Vagina (tissue), 2 donors: Measurements from ENCODE around the gene MID1.

Source experiments
- POLR2A ChIP-seq, 2 donors: fragments of 450-650 bp; IDR thresholded peaks; one replicate each; pipeline ENCODE4 v1.6.1; 2017; ENCODE audit warnings: antibody characterized with exemption in 2 of 2, mild to moderate bottlenecking in 2 of 2, moderate library complexity in 2 of 2
- POLR2AphosphoS5 ChIP-seq, 2 donors: sonication (generic); formaldehyde crosslinking; IDR thresholded peaks; one replicate each; pipeline ENCODE4 v1.9.0; 2017; ENCODE audit warnings: antibody characterized with exemption in 2 of 2, mild to moderate bottlenecking in 2 of 2, low read depth in 1 of 2; ENCODE audit not compliant: insufficient read depth in 1 of 2
- TF ChIP-seq, protein P1 (sequence below), 3 experiments: fragments of 450-650 bp in 2 of 3; fragments of 200-600 bp in 1 of 3; sonication (generic) in 1 of 3; IDR thresholded peaks; one replicate each; pipeline ENCODE4 v1.5.1; 2017 to 2019; ENCODE audit warnings: antibody characterized with exemption in 3 of 3, mild to moderate bottlenecking in 2 of 3, moderate library complexity in 2 of 3

DNA sequence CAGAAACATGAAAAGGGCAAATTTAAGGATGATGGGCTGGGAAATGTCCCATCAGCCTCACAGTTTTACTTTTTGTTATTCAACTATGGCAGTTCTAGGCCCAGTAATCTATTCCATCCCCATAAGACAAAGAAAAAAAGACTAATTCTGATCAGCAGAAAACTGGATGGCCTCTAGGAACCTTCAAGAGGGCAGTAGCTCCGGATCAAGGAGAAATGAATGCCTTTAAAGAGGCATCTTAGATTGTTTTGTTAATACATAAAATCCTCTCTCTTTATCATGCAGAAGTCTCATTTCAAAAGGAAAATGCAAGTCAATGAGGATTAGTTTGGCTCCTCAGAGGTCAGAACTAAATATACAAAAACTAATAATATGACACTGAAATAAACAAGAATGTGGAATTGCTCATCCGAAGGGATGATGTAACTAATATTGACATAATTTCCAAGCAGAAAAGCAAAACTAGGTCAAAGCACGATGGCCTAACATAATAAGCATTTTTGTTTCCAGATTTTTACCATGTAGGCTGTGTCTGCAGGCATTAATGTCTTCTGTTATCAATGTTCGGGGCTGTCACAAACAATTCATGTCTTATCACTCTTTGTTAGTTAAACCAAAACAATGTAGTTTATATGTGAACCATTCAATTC is 8.8 kb downstream of the MID1 start:
- TF ChIP-seq, protein P1, sequence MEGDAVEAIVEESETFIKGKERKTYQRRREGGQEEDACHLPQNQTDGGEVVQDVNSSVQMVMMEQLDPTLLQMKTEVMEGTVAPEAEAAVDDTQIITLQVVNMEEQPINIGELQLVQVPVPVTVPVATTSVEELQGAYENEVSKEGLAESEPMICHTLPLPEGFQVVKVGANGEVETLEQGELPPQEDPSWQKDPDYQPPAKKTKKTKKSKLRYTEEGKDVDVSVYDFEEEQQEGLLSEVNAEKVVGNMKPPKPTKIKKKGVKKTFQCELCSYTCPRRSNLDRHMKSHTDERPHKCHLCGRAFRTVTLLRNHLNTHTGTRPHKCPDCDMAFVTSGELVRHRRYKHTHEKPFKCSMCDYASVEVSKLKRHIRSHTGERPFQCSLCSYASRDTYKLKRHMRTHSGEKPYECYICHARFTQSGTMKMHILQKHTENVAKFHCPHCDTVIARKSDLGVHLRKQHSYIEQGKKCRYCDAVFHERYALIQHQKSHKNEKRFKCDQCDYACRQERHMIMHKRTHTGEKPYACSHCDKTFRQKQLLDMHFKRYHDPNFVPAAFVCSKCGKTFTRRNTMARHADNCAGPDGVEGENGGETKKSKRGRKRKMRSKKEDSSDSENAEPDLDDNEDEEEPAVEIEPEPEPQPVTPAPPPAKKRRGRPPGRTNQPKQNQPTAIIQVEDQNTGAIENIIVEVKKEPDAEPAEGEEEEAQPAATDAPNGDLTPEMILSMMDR (IDR thresholded peaks at IDR 0.05), result no peak
- TF ChIP-seq POLR2A (IDR thresholded peaks at IDR 0.05) (no peak), POLR2AphosphoS5 (IDR thresholded peaks at IDR 0.05; ENCODE audit: insufficient read depth in 1 of 2, low read depth in 1 of 2) (no peak)
